Neuronal stem cell (in vitro differentiated cells): Measurements from ENCODE around the gene RAD52.

Experiments used
- DNase-seq: peaks from one replicate; pipeline ENCODE4 v3.0.0-alpha.2; 2013; ENCODE audit warnings: low spot score
- H2AFZ ChIP-seq: one replicate; pipeline ENCODE4 v1.6.1; 2013; ENCODE audit warnings: mild to moderate bottlenecking, low read length, inconsistent platforms
- H2AK5ac ChIP-seq: 2 replicates; pipeline ENCODE4 v1.6.1; 2013; ENCODE audit warnings: low read depth, mild to moderate bottlenecking, inconsistent platforms, low read length, moderate library complexity, mixed read lengths
- H2BK120ac ChIP-seq: 2 replicates; pipeline ENCODE4 v1.6.1; 2013; ENCODE audit warnings: low read depth, mild to moderate bottlenecking, inconsistent platforms, low read length, moderate library complexity, mixed read lengths
- H2BK12ac ChIP-seq: one replicate; pipeline ENCODE4 v1.6.1; 2013; ENCODE audit warnings: low read length, inconsistent platforms
- H2BK15ac ChIP-seq: 2 replicates; pipeline ENCODE4 v1.6.1; 2013; ENCODE audit warnings: mild to moderate bottlenecking, low read length, inconsistent platforms, mixed read lengths
- H2BK5ac ChIP-seq: one replicate; pipeline ENCODE4 v1.6.1; 2013; ENCODE audit warnings: inconsistent platforms, mild to moderate bottlenecking, low read length, moderate library complexity
- H3K14ac ChIP-seq: one replicate; pipeline ENCODE4 v1.6.1; 2013; ENCODE audit warnings: low read length, inconsistent platforms
- H3K18ac ChIP-seq: 2 replicates; pipeline ENCODE4 v1.6.1; 2013; ENCODE audit warnings: low read length, inconsistent platforms
- H3K23ac ChIP-seq: 2 replicates; pipeline ENCODE4 v1.6.1; 2013; ENCODE audit warnings: low read depth, mild to moderate bottlenecking, mixed read lengths, low read length, inconsistent platforms; ENCODE audit not compliant: poor library complexity
- H3K27ac ChIP-seq: replicated peaks from 3 replicates; pipeline ENCODE4 v1.5.1; 2013; ENCODE audit warnings: low read length, inconsistent platforms
- H3K27me3 ChIP-seq, 3 experiments: 2 replicates each; pipeline ENCODE4 v1.6.1; 2013; ENCODE audit warnings: low read length in 3 of 3, mild to moderate bottlenecking in 2 of 3, inconsistent platforms in 1 of 3, low read depth in 1 of 3, mixed read lengths in 1 of 3, moderate library complexity in 1 of 3; ENCODE audit not compliant: control insufficient read depth in 3 of 3, insufficient read depth in 3 of 3
- H3K36me3 ChIP-seq, 2 donors: replicated peaks in 1 of 2; 2 replicates each; pipeline ENCODE4 v1.6.1; 2013; ENCODE audit warnings: low read length in 2 of 2; ENCODE audit not compliant: control insufficient read depth in 2 of 2, insufficient read depth in 2 of 2
- H3K4ac ChIP-seq: 2 replicates; pipeline ENCODE4 v1.6.1; 2013; ENCODE audit warnings: inconsistent platforms, mild to moderate bottlenecking, low read length, moderate library complexity
- H3K4me1 ChIP-seq, 2 donors: 1 replicate in 1 of 2; 2 replicates in 1 of 2; pipeline ENCODE4 v1.6.1; 2013; ENCODE audit warnings: low read length in 2 of 2, low read depth in 1 of 2; ENCODE audit not compliant: control insufficient read depth in 2 of 2, insufficient read depth in 1 of 2
- H3K4me2 ChIP-seq: one replicate; pipeline ENCODE4 v1.6.1; 2013; ENCODE audit warnings: mild to moderate bottlenecking, low read length, inconsistent platforms; ENCODE audit not compliant: insufficient read depth, poor library complexity, severe bottlenecking
- H3K4me3 ChIP-seq, 2 donors: 2 replicates each; pipeline ENCODE4 v1.5.1; 2013; ENCODE audit warnings: low read length in 2 of 2, mild to moderate bottlenecking in 2 of 2, inconsistent platforms in 1 of 2, moderate library complexity in 1 of 2
- H3K79me1 ChIP-seq: one replicate; pipeline ENCODE4 v1.6.1; 2013; ENCODE audit warnings: low read depth, mild to moderate bottlenecking, inconsistent platforms, low read length, moderate library complexity
- H3K9ac ChIP-seq: one replicate; pipeline ENCODE4 v1.6.1; 2013; ENCODE audit warnings: mild to moderate bottlenecking, low read depth, low read length, inconsistent platforms; ENCODE audit not compliant: poor library complexity
- H3K9me3 ChIP-seq, 2 donors: replicated peaks in 1 of 2; 2 replicates each; pipeline versions ENCODE3 to v1.6.1; 2013; ENCODE audit warnings: low read length in 2 of 2, mild to moderate bottlenecking in 2 of 2, inconsistent platforms in 1 of 2, low read depth in 1 of 2, mixed read lengths in 1 of 2, moderate library complexity in 1 of 2; ENCODE audit not compliant: control insufficient read depth in 2 of 2, insufficient read depth in 1 of 2
- H4K8ac ChIP-seq: one replicate; pipeline ENCODE4 v1.6.1; 2013; ENCODE audit warnings: low read depth, mild to moderate bottlenecking, inconsistent platforms, low read length, moderate library complexity
- H4K91ac ChIP-seq: one replicate; pipeline ENCODE4 v1.6.1; 2013; ENCODE audit warnings: low read length, low read depth, mild to moderate bottlenecking, inconsistent platforms; ENCODE audit not compliant: poor library complexity
- WGBS, 2 donors: extraction: QIAGEN DNeasy Blood & Tissue Kit; methylation state at CpG; one replicate each; pipeline ENCODE4 v1.1.7; 2013; ENCODE audit warnings: missing lambda C conversion rate in 2 of 2, mixed read lengths in 1 of 2; ENCODE audit not compliant: insufficient read length in 2 of 2, insufficient replicate concordance in 1 of 2; ENCODE audit errors: extremely low coverage in 2 of 2; 5-methylcytosine and 5-hydroxymethylcytosine counted together

Gene RAD52

DNA sequence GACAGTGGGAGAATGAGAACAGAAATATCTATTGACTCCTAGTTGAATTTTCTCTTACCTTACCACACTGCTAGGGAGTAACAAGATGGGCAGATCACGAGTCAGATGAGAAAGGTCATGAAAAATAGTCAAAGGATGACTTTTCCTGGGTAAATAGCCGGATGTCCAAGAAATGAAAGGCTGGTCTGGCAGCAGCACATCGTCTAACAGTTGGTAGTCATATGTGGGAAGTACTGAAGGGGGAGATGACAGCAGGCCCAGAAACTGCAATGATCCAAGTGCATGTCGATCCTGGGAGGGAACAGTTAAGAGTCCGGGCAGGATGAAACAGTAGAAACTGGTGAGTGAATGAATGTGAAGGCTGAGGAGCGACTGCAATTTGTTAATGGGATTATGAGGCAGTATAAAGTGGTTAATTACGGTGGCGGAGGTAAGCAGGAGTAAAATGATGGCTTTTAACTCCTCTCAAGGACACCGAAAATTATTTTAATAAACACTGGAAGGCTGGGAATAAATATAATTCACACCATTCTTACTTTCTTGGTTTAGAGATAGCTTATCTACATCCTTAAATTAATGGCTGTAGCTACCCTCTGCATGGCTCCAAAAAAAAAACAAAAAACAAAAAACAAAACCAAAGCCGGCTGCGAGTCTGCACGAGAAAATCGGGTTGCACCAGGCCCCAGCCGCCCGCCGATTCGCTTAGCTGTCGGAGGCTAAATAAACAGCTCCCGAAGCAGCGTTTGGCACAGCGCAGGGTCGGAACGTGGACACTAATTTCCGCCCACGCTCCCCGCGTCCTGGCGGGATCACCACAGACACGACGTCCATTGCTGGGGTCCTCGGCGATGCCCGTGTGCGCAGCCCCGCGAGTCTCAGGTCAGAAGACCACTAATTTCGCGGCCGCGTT is 40.5 kb upstream of the RAD52 start:
- peak overlapping the region; percentile 89 for H4K91ac ChIP-seq
- peak overlapping the region; percentile 95 for H3K23ac ChIP-seq
- H2BK5ac ChIP-seq = peak overlapping the region; percentile 96
- H3K9me3 ChIP-seq = no peaks in the 10 kb centered on the region
- peak overlapping the region; percentile 84 for H2BK12ac ChIP-seq
- H2AFZ ChIP-seq = peak overlapping the region; percentile 98
- peak overlapping the region; percentile 99 for H3K14ac ChIP-seq
- H3K4me1 ChIP-seq = peaks cover 2 to 12% of the 10 kb centered on the region in 2 donors
- peak overlapping the region; percentile 79 to 87 for H3K4me3 ChIP-seq
- no peaks in the 10 kb centered on the region for H3K36me3 ChIP-seq
- no CpG with 5 or more reads among the region's 40 CpGs for WGBS, 2 donors
- peak overlapping the region; percentile 100 for H3K4ac ChIP-seq
- peak; percentile 21 for DNase-seq
- H3K27ac ChIP-seq = peak overlapping the region; percentile 89
- peak overlapping the region; percentile 99 for H4K8ac ChIP-seq
- H2BK120ac ChIP-seq = peak overlapping the region; percentile 98
- peak overlapping the region; percentile 99 for H3K9ac ChIP-seq
- peak overlapping the region; percentile 90 for H2AK5ac ChIP-seq
- H3K4me2 ChIP-seq = peak overlapping the region; percentile 93
- peaks cover 3% of the 10 kb centered on the region for H3K79me1 ChIP-seq
- H2BK15ac ChIP-seq = peak overlapping the region; percentile 98
- H3K27me3 ChIP-seq = peaks cover 0 to 2% (median 0%) of the 10 kb centered on the region in 3 experiments
- peak overlapping the region; percentile 99 for H3K18ac ChIP-seq

DNA sequence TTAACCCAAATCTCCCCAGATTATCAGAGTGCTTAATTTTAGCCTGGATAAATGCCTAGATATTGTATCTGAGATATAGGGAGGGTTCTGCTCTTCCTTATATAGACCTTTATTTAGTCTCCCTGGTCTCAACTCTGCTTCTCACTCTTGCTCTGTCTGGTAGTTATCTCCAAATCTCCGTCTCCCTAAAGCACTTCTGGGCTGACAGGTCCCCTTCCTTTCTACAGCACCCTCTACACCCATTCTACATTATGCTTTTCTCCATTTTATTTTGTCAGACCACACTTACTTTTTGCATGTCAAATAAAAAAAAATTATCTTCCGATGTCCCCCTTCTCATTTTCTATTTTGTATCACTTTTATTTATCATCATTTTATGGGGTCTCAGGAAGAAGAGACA is 39.6 kb upstream of the RAD52 start:
- H4K8ac ChIP-seq = no peak overlapping the region
- H2BK12ac ChIP-seq = no peak overlapping the region
- no peak overlapping the region for H4K91ac ChIP-seq
- H3K9me3 ChIP-seq = no peaks in the 10 kb centered on the region
- no peak overlapping the region for H3K4me3 ChIP-seq
- peaks cover 3% of the 10 kb centered on the region for H3K79me1 ChIP-seq
- no CpG with 5 or more reads among the region's 2 CpGs for WGBS, 2 donors
- H2BK15ac ChIP-seq = no peak overlapping the region
- no peak overlapping the region for H3K27ac ChIP-seq
- no peak overlapping the region for H2AFZ ChIP-seq
- H3K36me3 ChIP-seq = no peaks in the 10 kb centered on the region
- H2BK120ac ChIP-seq = no peak overlapping the region
- H3K18ac ChIP-seq = no peak overlapping the region
- no peak for DNase-seq
- no peak overlapping the region for H3K14ac ChIP-seq
- H3K4ac ChIP-seq = no peak overlapping the region
- H2BK5ac ChIP-seq = no peak overlapping the region
- peaks cover 2 to 12% of the 10 kb centered on the region in 2 donors for H3K4me1 ChIP-seq
- H3K9ac ChIP-seq = no peak overlapping the region
- H3K4me2 ChIP-seq = no peak overlapping the region
- H3K23ac ChIP-seq = no peak overlapping the region
- H3K27me3 ChIP-seq = peaks cover 0 to 2% (median 0%) of the 10 kb centered on the region in 3 experiments
- H2AK5ac ChIP-seq = no peak overlapping the region

DNA sequence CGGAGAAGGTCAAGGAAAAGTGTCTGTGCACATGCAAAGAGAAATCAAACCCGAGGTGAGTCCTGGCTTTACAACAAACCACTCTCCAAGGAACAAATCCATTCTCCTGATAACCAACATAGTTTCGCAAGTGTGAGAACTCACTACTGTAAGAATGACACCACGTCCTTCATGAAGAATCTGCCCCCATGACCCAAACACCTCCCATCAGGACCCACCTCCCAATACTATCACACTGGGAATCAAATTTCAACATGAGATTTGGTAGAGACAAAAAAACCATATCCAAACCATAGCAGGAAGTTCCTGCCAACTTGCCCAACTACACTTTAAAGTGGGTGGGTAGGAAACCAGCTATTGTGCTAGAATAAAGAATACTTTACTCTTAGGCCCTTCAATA is 39.2 kb upstream of the RAD52 start:
- Histone ChIP-seq H3K9ac (no peak overlapping the region), H2BK12ac (no peak overlapping the region), H3K14ac (no peak overlapping the region), H4K91ac (no peak overlapping the region), H2AFZ (no peak overlapping the region), H2BK15ac (no peak overlapping the region), H3K4me3 (no peak overlapping the region), H3K23ac (no peak overlapping the region), H3K9me3 (no peaks in the 10 kb centered on the region), H3K79me1 (peaks cover 3% of the 10 kb centered on the region), H3K27me3 (peaks cover 0 to 2% (median 0%) of the 10 kb centered on the region in 3 experiments), H3K4ac (no peak overlapping the region), H2BK120ac (no peak overlapping the region), H3K27ac (no peak overlapping the region), H3K36me3 (no peaks in the 10 kb centered on the region), H3K4me2 (no peak overlapping the region), H4K8ac (no peak overlapping the region), H2AK5ac (no peak overlapping the region), H3K4me1 (peaks cover 2 to 12% of the 10 kb centered on the region in 2 donors), H2BK5ac (no peak overlapping the region), H3K18ac (no peak overlapping the region)
- WGBS, 2 donors = no CpG with 5 or more reads among the region's 4 CpGs
- DNase-seq = no peak

DNA sequence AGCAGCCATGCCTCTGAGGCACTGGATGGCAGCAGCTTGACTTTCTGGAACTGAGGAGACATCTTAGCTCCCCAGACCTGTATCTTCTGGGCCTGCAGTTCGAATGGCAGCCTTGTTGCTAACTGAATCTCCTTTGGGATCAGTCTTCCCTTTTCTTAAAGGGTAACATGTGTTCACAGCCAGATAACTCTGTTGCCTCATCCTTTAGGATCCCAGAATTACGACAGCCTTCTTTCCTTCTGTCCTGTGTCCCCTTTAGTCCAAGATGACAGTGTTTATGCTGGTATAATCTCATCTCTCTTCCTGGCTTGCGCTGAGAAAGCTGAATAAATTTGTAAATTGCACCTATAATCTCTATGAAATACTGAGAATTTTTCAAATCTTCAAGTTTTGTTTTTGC is 32.5 kb upstream of the RAD52 start:
- H2BK15ac ChIP-seq = no peak overlapping the region
- H4K91ac ChIP-seq = no peak overlapping the region
- no peak overlapping the region for H2BK120ac ChIP-seq
- no peaks in the 10 kb centered on the region for H3K79me1 ChIP-seq
- DNase-seq = no peak
- H3K4me1 ChIP-seq = no peaks in the 10 kb centered on the region
- no peak overlapping the region for H2BK12ac ChIP-seq
- no peak overlapping the region for H3K9ac ChIP-seq
- H3K4me2 ChIP-seq = no peak overlapping the region
- H3K9me3 ChIP-seq = no peaks in the 10 kb centered on the region
- H3K27ac ChIP-seq = no peak overlapping the region
- H3K4me3 ChIP-seq = no peak overlapping the region
- H3K27me3 ChIP-seq = no peaks in the 10 kb centered on the region
- no peak overlapping the region for H3K14ac ChIP-seq
- no peak overlapping the region for H3K23ac ChIP-seq
- no peak overlapping the region for H3K18ac ChIP-seq
- no CpG with 5 or more reads among the region's 3 CpGs for WGBS, 2 donors
- H3K36me3 ChIP-seq = no peaks in the 10 kb centered on the region
- no peak overlapping the region for H2AK5ac ChIP-seq
- no peak overlapping the region for H2AFZ ChIP-seq
- no peak overlapping the region for H4K8ac ChIP-seq
- no peak overlapping the region for H3K4ac ChIP-seq
- no peak overlapping the region for H2BK5ac ChIP-seq
